H9 (cell line): ENCODE data around the gene PDE1A. TPM values are rescaled to one million over a fixed set of nuclear protein-coding genes. Genes with fewer than 3 reads are reported as not detected.

Experiments
- DNase-seq: peaks from one replicate; pipeline ENCODE4 v3.0.0-alpha.2; 2017
- H2AFZ ChIP-seq: one replicate; pipeline ENCODE4 v1.6.1; 2013; ENCODE audit warnings: mild to moderate bottlenecking, low read length, control low read depth, moderate library complexity
- H2AK5ac ChIP-seq: 2 replicates; pipeline ENCODE4 v1.6.1; 2013; ENCODE audit warnings: low read length, control low read depth, mixed read lengths; ENCODE audit not compliant: insufficient read length
- H2BK120ac ChIP-seq: one replicate; pipeline ENCODE4 v1.6.1; 2013; ENCODE audit warnings: low read depth, mild to moderate bottlenecking, low read length, control low read depth, inconsistent platforms; ENCODE audit not compliant: poor library complexity, severe bottlenecking
- H2BK12ac ChIP-seq: 2 replicates; pipeline ENCODE4 v1.6.1; 2013; ENCODE audit warnings: low read length, control low read depth, mixed read lengths, low read depth; ENCODE audit not compliant: insufficient read length
- H2BK15ac ChIP-seq: 2 replicates; pipeline ENCODE4 v1.6.1; 2013; ENCODE audit warnings: low read depth, low read length, control low read depth
- H2BK20ac ChIP-seq: one replicate; pipeline ENCODE4 v1.6.1; 2013; ENCODE audit warnings: low read depth, mild to moderate bottlenecking, low read length, control low read depth, inconsistent platforms; ENCODE audit not compliant: poor library complexity, severe bottlenecking
- H2BK5ac ChIP-seq: 2 replicates; pipeline ENCODE4 v1.6.1; 2013; ENCODE audit warnings: low read length, control low read depth, mixed read lengths; ENCODE audit not compliant: insufficient read length
- H3K14ac ChIP-seq: 2 replicates; pipeline ENCODE4 v1.6.1; 2013; ENCODE audit warnings: low read length, control low read depth; ENCODE audit not compliant: insufficient read depth
- H3K18ac ChIP-seq: 2 replicates; pipeline ENCODE4 v1.6.1; 2013; ENCODE audit warnings: low read depth, mild to moderate bottlenecking, mixed read lengths, low read length, control low read depth; ENCODE audit not compliant: insufficient read length
- H3K23ac ChIP-seq: 2 replicates; pipeline ENCODE4 v1.6.1; 2013; ENCODE audit warnings: low read length, control low read depth, mixed read lengths, low read depth; ENCODE audit not compliant: insufficient read length
- H3K23me2 ChIP-seq: 2 replicates; pipeline ENCODE4 v1.6.1; 2013; ENCODE audit warnings: low read depth, mild to moderate bottlenecking, mixed read lengths, low read length, control low read depth; ENCODE audit not compliant: insufficient read length, poor library complexity, severe bottlenecking
- H3K27ac ChIP-seq: 2 replicates; pipeline ENCODE4 v1.5.1; 2013; ENCODE audit warnings: low read length, control low read depth, mixed read lengths, low read depth; ENCODE audit not compliant: insufficient read length
- H3K27me3 ChIP-seq: 2 replicates; pipeline ENCODE4 v1.6.1; 2013; ENCODE audit warnings: low read length, control low read depth, inconsistent platforms; ENCODE audit not compliant: insufficient read depth
- H3K4ac ChIP-seq: 2 replicates; pipeline ENCODE4 v1.6.1; 2013; ENCODE audit warnings: low read depth, mild to moderate bottlenecking, control low read depth, inconsistent platforms, low read length, moderate library complexity
- H3K4me1 ChIP-seq: 2 replicates; pipeline ENCODE4 v1.6.1; 2013; ENCODE audit warnings: low read length, control low read depth, inconsistent platforms; ENCODE audit not compliant: insufficient read depth
- H3K4me2 ChIP-seq: 2 replicates; pipeline ENCODE4 v1.6.1; 2013; ENCODE audit warnings: low read length, control low read depth, mixed read lengths; ENCODE audit not compliant: insufficient read length, insufficient read depth
- H3K56ac ChIP-seq: 2 replicates; pipeline ENCODE4 v1.6.1; 2013; ENCODE audit warnings: low read depth, mild to moderate bottlenecking, mixed read lengths, low read length, control low read depth; ENCODE audit not compliant: insufficient read length
- H3K79me1 ChIP-seq: 2 replicates; pipeline ENCODE4 v1.6.1; 2013; ENCODE audit warnings: low read depth, mild to moderate bottlenecking, moderate library complexity, low read length, control low read depth, inconsistent platforms; ENCODE audit not compliant: insufficient read depth, poor library complexity, severe bottlenecking
- H3K79me2 ChIP-seq: 2 replicates; pipeline ENCODE4 v1.6.1; 2013; ENCODE audit warnings: low read length, control low read depth, inconsistent platforms; ENCODE audit not compliant: insufficient read depth
- H3K9ac ChIP-seq: 2 replicates; pipeline ENCODE4 v1.6.1; 2013; ENCODE audit warnings: low read length, control low read depth, mixed read lengths; ENCODE audit not compliant: insufficient read length; ENCODE audit errors: extremely low read depth
- H3K9me3 ChIP-seq: one replicate; pipeline ENCODE4 v1.6.1; 2013; ENCODE audit warnings: low read depth, low read length, inconsistent platforms; ENCODE audit not compliant: control insufficient read depth
- H3T11ph ChIP-seq: one replicate; pipeline ENCODE4 v1.6.1; 2013; ENCODE audit warnings: mild to moderate bottlenecking, low read length, control low read depth, inconsistent platforms
- H4K20me1 ChIP-seq: one replicate; pipeline ENCODE4 v1.6.1; 2013; ENCODE audit not compliant: control insufficient read depth, insufficient read length, insufficient read depth
- H4K5ac ChIP-seq: 2 replicates; pipeline ENCODE4 v1.6.1; 2013; ENCODE audit warnings: low read depth, mild to moderate bottlenecking, mixed read lengths, low read length, control low read depth; ENCODE audit not compliant: insufficient read length
- H4K8ac ChIP-seq: replicated peaks from 2 replicates; pipeline ENCODE4 v1.6.1; 2013; ENCODE audit warnings: low read length, control low read depth, mixed read lengths, low read depth; ENCODE audit not compliant: insufficient read length
- H4K91ac ChIP-seq: 2 replicates; pipeline ENCODE4 v1.6.1; 2013; ENCODE audit warnings: low read depth, mild to moderate bottlenecking, moderate library complexity, mixed read lengths, low read length, control low read depth; ENCODE audit not compliant: insufficient read length
- H3K27ac Mint-ChIP-seq, 3 experiments: 2 replicates in 2 of 3; 3 replicates in 1 of 3; pipeline ENCODE4 v1.8.0; 2020 to 2021; ENCODE audit warnings: mixed read lengths in 3 of 3, mild to moderate bottlenecking in 1 of 3, moderate library complexity in 1 of 3
- H3K27me3 Mint-ChIP-seq: 2 replicates; pipeline ENCODE4 v1.8.0; 2021; ENCODE audit warnings: low read depth, mild to moderate bottlenecking, moderate library complexity, mixed read lengths
- H3K36me3 Mint-ChIP-seq, 3 experiments: 2 replicates in 2 of 3; 3 replicates in 1 of 3; pipeline ENCODE4 v1.8.0; 2020 to 2021; ENCODE audit warnings: low read depth in 3 of 3, mixed read lengths in 3 of 3; ENCODE audit not compliant: insufficient read depth in 1 of 3
- H3K4me1 Mint-ChIP-seq, 2 experiments: 2 replicates each; pipeline ENCODE4 v1.8.0; 2020; ENCODE audit warnings: mixed read lengths in 2 of 2
- H3K4me3 Mint-ChIP-seq, 2 experiments: 2 replicates in 1 of 2; 3 replicates in 1 of 2; pipeline ENCODE4 v1.8.0; 2020 to 2021; ENCODE audit warnings: mild to moderate bottlenecking in 2 of 2, mixed read lengths in 2 of 2, moderate library complexity in 1 of 2
- H3K9me3 Mint-ChIP-seq, 2 experiments: 2 replicates in 1 of 2; 3 replicates in 1 of 2; pipeline ENCODE4 v1.8.0; 2020; ENCODE audit warnings: mild to moderate bottlenecking in 2 of 2, mixed read lengths in 2 of 2, moderate library complexity in 1 of 2
- total RNA-seq: library from RNA; stranded (reverse); gene quantifications from 2 replicates; pipeline ENCODE4 v1.2.1, GENCODE V29; 2021
- TF ChIP-seq, protein P1 (sequence below): fragments of 200-600 bp; sonication (generic); conservative IDR thresholded peaks from 3 replicates; pipeline ENCODE4 v1.8.0; 2021; ENCODE audit warnings: antibody characterized with exemption, mild to moderate bottlenecking

The PDE1A gene
- total RNA-seq, 1 experiment from 2014 or later = 0.11 TPM

DNA sequence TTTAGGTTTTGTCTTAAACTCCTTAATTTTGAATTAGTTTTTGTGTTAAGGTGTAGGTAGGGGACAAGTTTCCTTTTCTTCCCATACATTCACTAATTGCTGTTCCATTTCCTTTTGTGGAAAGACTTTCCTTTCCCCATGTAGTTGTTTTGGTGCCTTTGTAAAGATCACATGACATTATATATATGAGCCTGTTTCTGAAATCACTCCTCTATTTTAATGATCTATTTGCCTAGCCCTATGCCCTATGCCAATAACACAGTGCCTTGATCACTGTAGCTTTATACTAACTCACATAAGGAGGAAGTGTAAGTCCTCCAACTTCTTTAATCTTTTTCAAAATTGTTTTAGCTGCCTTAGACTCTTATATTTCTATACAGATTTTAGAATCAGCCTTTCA, 229.3 kb downstream of the PDE1A start:
- H3K23ac ChIP-seq = no peak overlapping the region

More for the DNA sequence above, 229.3 kb downstream of the PDE1A start:
- no peaks in the 10 kb centered on the region for H4K20me1 ChIP-seq
- no peak overlapping the region for H4K5ac ChIP-seq
- no peak overlapping the region for H2AFZ ChIP-seq
- H3K14ac ChIP-seq = no peak overlapping the region
- H3T11ph ChIP-seq = no peak overlapping the region
- H2BK5ac ChIP-seq = no peak overlapping the region
- no peak overlapping the region for H2BK20ac ChIP-seq
- no peaks in the 10 kb centered on the region for H3K9me3 ChIP-seq
- H3K79me2 ChIP-seq = no peaks in the 10 kb centered on the region
- no peak for DNase-seq
- no peak overlapping the region for H4K91ac ChIP-seq
- Mint-ChIP-seq H3K9me3 (no peaks in the 10 kb centered on the region), H3K4me1 (peaks cover 9% of the 10 kb centered on the region in 2 experiments), H3K36me3 (no peaks in the 10 kb centered on the region), H3K27ac (no peak overlapping the region), H3K27me3 (no peaks in the 10 kb centered on the region), H3K4me3 (no peak overlapping the region)
- H2BK120ac ChIP-seq = no peak overlapping the region
- no peak overlapping the region for H3K27ac ChIP-seq
- no peaks in the 10 kb centered on the region for H3K79me1 ChIP-seq
- no peak overlapping the region for H2BK12ac ChIP-seq
- H3K4me2 ChIP-seq = no peak overlapping the region
- TF ChIP-seq, protein P1, sequence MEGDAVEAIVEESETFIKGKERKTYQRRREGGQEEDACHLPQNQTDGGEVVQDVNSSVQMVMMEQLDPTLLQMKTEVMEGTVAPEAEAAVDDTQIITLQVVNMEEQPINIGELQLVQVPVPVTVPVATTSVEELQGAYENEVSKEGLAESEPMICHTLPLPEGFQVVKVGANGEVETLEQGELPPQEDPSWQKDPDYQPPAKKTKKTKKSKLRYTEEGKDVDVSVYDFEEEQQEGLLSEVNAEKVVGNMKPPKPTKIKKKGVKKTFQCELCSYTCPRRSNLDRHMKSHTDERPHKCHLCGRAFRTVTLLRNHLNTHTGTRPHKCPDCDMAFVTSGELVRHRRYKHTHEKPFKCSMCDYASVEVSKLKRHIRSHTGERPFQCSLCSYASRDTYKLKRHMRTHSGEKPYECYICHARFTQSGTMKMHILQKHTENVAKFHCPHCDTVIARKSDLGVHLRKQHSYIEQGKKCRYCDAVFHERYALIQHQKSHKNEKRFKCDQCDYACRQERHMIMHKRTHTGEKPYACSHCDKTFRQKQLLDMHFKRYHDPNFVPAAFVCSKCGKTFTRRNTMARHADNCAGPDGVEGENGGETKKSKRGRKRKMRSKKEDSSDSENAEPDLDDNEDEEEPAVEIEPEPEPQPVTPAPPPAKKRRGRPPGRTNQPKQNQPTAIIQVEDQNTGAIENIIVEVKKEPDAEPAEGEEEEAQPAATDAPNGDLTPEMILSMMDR = no peak
- H4K8ac ChIP-seq = no peak overlapping the region
- no peak overlapping the region for H3K4ac ChIP-seq
- no peak overlapping the region for H2AK5ac ChIP-seq
- H3K27me3 ChIP-seq = no peaks in the 10 kb centered on the region
- no peak overlapping the region for H3K18ac ChIP-seq
- H3K4me1 ChIP-seq = no peaks in the 10 kb centered on the region
- H3K56ac ChIP-seq = no peak overlapping the region
- H3K23me2 ChIP-seq = no peaks in the 10 kb centered on the region
- H2BK15ac ChIP-seq = no peak overlapping the region
- no peak overlapping the region for H3K9ac ChIP-seq
